LNCaP clone FGC (cell line): ENCODE results near the gene NAA40.

ENCODE experiments used
- DNase-seq: peaks from one replicate; pipeline ENCODE4 v3.0.0-alpha.2; 2011; ENCODE audit warnings: low read depth
- H3K4me3 ChIP-seq: 2 replicates; pipeline ENCODE4 v1.5.1; 2011; ENCODE audit warnings: mild to moderate bottlenecking, low read depth, low read length, control low read depth
- TF ChIP-seq, protein P1 (sequence below): IDR thresholded peaks from 2 replicates; pipeline ENCODE4 v1.5.1; 2012; ENCODE audit warnings: mild to moderate bottlenecking; ENCODE audit not compliant: control insufficient read depth, insufficient read depth; ENCODE audit errors: extremely low read depth

NAA40 gene

DNA sequence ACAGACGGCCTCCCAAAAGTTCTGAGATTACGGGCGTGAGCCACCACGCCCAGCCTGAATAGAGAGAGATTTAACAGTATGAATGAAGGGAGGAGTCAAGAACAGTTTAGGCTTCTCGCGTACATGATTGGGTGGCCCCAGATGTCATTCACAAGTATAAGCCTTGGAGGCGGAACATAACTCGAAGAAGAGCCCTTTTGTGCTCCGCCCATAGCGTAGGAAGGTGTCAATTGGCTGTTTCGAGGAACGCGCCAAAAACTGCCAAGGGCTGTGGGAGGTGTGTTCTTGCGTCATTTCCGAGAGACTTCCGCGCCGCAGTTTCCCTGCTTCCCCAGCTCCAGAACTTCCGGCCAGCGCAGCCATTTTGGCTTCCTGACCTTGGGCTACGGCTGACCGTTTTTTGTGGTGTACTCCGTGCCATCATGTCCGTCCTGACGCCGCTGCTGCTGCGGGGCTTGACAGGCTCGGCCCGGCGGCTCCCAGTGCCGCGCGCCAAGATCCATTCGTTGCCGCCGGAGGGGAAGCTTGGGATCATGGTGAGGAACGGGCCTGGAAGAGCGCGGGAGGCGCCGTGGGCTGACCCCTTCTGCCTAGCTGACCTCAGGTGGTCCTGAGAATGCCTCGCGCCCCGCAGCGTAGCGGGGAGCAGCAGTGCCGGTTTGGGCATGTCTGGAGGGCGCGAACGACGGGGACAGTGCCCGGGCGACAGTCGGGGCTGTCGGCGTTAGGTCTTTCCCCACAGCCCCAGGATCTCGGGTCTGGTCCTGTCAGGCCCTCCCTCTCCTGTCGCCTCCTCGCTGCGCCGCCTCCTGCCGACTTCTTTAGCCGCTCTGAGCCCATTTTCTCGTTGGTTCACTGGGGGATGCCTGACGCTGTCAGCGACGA lies 35.7 kb downstream of the NAA40 start, which contains the start of gene COX8A:
TSS of gene COX8A (plus strand) at position 362 of the 885 bp plus-strand sequence. CDS start at position 423, 61 bp downstream.
- peak; percentile 100 for DNase-seq
- H3K4me3 ChIP-seq: peak within 1 kb of the TSS; percentile 92
- TF ChIP-seq, protein P1, sequence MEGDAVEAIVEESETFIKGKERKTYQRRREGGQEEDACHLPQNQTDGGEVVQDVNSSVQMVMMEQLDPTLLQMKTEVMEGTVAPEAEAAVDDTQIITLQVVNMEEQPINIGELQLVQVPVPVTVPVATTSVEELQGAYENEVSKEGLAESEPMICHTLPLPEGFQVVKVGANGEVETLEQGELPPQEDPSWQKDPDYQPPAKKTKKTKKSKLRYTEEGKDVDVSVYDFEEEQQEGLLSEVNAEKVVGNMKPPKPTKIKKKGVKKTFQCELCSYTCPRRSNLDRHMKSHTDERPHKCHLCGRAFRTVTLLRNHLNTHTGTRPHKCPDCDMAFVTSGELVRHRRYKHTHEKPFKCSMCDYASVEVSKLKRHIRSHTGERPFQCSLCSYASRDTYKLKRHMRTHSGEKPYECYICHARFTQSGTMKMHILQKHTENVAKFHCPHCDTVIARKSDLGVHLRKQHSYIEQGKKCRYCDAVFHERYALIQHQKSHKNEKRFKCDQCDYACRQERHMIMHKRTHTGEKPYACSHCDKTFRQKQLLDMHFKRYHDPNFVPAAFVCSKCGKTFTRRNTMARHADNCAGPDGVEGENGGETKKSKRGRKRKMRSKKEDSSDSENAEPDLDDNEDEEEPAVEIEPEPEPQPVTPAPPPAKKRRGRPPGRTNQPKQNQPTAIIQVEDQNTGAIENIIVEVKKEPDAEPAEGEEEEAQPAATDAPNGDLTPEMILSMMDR: 0 out of 2 replicates have a peak, but pooled peaks have one; percentile 15

DNA sequence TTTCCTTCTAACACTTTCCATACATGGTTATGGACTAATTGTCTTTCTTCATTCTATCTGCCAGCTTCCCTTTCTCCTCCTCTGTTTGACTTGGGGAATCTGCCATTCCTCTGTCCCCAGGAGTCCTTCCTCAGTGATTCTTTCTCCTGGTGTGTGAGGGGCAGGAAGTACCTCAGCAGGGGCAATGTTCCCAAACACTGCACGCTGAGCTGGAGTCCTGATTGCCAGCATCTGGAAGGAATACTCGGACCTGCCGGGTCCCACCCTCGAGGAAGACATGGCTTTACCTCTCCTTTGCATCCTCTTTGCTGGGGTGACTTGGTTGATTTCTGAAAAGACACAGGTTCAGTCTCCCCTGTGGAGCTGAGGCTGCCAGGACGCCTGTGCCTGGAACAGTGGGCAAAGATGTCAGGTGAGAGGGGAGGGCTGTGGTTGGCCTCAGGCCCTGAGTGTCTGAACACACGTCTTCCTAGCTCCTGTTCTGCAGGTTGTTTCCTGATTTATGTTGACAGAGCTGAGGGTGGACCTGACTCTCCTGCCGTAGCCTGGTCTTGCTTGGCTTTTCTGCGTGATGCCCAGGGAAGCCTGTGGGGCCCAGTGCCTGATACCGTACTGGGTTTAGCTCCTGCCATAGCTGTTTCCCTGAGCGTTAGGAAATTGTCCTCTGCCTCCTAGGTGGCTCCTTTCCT lies 39.9 kb downstream of the NAA40 start:
- H3K4me3 ChIP-seq: peak overlapping the region; percentile 3; the same call in 1 of the 2 replicates

DNA sequence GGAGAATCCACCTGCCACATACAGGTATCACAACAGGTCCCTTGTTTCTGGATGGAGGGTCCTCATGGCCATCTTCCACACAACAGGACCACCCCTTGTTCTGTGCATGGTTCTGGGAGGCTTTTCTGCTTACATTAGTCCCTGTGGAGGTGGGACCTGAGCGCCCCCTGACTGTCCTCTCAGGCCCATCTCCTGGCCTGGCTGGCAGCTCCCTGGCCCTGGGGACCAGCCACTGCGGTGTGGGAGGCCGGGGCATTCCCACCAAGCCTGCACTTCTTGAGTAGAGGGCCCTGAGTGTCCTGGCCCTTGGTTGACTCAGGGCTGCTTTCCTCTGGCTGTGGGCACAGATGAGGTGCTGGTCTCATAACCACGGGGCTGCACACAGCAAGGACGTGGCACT lies 40.6 kb downstream of the NAA40 start:
- peak overlapping the region; percentile 3; the same call in 1 of the 2 replicates for H3K4me3 ChIP-seq
- TF ChIP-seq, protein P1: no peak
- no peak for DNase-seq

More for the DNA sequence above, 39.9 kb downstream of the NAA40 start:
- DNase-seq: peak; percentile 52
- TF ChIP-seq, protein P1: no peak

DNA sequence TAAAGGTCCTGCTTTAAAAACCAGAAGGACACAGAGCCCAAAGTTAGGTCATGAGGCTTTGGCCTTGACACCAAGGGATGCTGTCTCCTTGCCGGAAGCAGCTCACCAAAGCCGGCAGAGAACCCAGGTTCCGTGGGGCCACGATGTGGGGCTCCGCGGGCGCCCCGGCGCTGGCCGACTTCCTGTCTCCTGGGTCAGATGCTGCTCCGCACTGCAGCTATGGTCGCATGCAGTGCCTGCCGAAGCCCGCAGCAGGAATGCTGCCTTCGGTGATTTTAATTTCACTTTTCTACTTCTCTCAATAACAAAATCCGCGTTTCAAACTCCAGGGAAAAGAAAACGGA lies 47.0 kb downstream of the NAA40 start:
- peak overlapping the region; percentile 96 for H3K4me3 ChIP-seq
- no peak for DNase-seq
- TF ChIP-seq, protein P1: no peak

DNA sequence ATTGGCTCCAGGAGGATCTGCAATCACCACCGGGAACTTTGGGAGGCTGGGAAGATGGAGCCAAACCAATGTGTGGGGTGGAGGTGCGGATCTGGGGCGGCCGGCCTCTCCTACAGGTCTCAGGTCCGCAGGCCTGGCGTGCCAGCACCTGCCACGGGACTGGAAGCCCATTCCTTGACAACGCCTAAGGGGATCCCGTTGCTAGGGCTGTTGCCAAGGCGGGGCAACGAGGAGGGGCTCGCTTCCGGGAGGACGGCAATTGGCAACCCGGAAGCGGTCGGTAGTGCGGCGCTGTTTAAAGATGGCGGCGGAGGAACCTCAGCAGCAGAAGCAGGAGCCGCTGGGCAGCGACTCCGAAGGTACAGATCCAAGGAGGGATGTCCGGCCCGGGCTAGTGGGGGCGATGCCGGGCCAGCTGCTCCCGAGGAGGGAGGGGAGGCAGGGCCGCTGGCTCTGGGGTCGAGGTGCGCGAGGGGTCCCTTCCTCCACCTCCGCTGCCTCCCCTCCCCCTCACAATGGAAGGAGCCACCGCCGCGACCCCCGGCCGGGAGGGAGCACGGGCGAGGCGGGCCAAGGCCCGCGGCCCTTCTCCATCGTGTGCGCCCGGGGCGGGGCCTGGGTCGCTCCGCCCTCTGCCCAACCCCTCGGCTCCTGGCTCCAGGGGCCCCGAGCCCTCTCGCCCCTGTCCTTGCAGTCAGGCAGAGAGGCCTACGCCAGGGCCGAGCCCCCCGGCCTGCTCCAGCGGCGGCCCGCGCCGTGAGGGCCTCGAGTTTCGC lies 47.5 kb downstream of the NAA40 start, which contains the start of gene OTUB1:
TSS of gene OTUB1 (plus strand) at position 283 of the 776 bp plus-strand sequence. CDS start at position 302, 19 bp downstream.
- peak within 1 kb of the TSS; percentile 96 for H3K4me3 ChIP-seq
- TF ChIP-seq, protein P1: no peak

DNA sequence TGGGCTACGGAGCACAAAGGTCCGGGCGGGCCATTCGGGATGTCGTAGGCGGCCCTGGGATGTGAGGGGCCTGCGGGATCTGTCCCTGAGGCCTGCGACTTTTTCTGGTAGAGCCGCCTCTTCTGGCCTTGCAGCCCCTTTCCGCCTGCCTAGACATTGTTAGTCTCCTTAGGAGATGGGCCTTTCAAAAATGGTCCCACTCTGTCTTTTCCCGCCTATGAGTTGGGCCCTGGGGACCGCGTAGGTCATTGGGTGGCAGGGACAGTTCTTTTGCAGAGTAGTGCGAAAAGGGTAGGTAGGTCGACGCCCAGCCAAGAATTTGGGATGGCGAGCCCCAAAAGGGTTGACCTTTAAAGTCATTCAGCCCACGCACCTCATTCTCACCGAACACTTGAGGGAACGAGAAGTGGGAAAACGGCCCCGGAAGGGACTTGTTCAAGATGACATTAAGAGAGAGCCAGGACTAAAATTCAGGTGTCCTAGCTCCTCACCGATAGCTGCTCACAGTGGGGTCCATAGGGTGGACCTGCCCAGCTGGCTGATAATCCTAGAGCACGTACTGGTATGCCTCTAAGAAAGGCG lies 48.2 kb downstream of the NAA40 start:
- H3K4me3 ChIP-seq: peak overlapping the region; percentile 96
- TF ChIP-seq, protein P1: no peak
- no peak for DNase-seq

More for the DNA sequence above, 47.5 kb downstream of the NAA40 start, which contains the start of gene OTUB1:
- DNase-seq: peak; percentile 89
